SK-N-SH (cell line): ENCODE measurements around the gene HMGXB4.

Source experiments
- REST ChIP-seq: IDR thresholded peaks from 2 replicates; pipeline ENCODE4 v1.6.1; 2012; ENCODE audit warnings: mild to moderate bottlenecking, low read depth, low read length, moderate library complexity
- TF ChIP-seq, protein P1 (sequence below): fragments of 200-600 bp; sonication (generic); IDR thresholded peaks from 2 replicates; pipeline ENCODE4 v1.6.1; 2017; ENCODE audit warnings: antibody characterized with exemption, mild to moderate bottlenecking, moderate library complexity

DNA sequence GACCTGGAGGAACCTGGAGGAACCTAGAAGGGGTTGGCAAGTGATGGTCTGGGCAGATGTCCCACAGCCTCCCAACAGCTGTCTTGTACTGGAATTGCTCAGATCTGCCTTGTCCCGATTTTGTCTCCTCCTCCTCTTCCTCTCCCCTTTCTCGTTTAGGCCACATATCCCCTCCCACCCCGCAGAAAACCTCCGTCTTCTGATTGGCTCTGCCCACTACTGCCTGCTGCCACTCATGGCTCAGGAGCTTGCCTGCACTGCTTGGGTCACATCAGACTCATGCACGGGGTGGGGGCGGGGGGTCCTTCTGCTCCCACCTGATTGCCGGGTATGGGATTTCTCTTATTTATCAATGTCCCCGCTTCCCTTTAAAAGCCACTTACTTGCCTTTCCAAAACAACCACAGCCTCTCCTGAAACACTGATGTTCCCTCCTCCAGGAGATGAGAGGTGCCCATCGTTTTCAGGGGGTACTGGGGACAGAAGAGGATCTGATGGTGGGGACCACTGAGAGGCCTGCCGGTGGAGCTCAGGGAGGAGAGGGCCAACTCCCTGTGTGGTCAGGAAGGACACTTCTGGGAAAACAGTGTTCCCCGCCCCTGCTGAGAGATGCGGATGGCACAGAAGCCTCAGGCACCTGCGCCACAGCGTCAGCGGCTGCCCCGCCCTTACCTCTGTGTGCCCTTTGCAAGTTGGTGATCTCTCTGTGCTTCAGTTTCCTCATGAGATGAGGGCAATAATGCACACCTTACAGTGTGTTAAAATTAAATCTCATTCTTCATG, 57.1 kb downstream of the HMGXB4 start:
- TF ChIP-seq REST, result no peak
- TF ChIP-seq, protein P1, sequence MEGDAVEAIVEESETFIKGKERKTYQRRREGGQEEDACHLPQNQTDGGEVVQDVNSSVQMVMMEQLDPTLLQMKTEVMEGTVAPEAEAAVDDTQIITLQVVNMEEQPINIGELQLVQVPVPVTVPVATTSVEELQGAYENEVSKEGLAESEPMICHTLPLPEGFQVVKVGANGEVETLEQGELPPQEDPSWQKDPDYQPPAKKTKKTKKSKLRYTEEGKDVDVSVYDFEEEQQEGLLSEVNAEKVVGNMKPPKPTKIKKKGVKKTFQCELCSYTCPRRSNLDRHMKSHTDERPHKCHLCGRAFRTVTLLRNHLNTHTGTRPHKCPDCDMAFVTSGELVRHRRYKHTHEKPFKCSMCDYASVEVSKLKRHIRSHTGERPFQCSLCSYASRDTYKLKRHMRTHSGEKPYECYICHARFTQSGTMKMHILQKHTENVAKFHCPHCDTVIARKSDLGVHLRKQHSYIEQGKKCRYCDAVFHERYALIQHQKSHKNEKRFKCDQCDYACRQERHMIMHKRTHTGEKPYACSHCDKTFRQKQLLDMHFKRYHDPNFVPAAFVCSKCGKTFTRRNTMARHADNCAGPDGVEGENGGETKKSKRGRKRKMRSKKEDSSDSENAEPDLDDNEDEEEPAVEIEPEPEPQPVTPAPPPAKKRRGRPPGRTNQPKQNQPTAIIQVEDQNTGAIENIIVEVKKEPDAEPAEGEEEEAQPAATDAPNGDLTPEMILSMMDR, result no peak
